ENCODE measurements around the gene TNFAIP2. TPM values are rescaled to one million over a fixed set of nuclear protein-coding genes. Genes with fewer than 3 reads are reported as not detected.

Gene TNFAIP2
- total and polyA plus RNA-seq, 9 of the 15 experiments (the other 6 are each of a cell fraction or from before 2014, with no cell fraction given) = 22.6 to 68.6 (median 44.6) TPM

DNA sequence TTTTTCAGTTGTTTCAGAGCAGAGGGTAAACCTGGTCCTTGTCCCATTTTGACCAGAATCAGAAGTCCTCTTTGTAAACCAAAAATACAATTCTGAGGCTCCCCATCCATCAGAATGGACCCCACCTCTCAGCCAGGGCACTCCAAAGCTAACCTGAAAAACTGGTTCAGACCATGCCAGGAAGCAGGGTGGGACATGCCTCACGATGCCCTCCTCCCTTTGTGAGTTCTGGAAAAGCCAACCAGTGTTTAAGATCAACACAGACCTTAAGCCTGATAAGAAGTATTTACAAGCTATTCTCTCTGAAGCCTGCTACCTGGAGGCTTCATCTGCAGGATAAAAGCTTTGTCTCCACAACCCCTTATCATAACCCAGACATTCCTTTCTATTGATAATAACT lies 35.4 kb downstream of the TNFAIP2 start:
- POLR2A ChIA-PET = interaction anchor here (1.1 kb wide), 1 partner anchor 20 kb away, joined by 4 read pairs; no protein-coding TSS in a partner anchor
- FAIRE-seq = no peak

DNA sequence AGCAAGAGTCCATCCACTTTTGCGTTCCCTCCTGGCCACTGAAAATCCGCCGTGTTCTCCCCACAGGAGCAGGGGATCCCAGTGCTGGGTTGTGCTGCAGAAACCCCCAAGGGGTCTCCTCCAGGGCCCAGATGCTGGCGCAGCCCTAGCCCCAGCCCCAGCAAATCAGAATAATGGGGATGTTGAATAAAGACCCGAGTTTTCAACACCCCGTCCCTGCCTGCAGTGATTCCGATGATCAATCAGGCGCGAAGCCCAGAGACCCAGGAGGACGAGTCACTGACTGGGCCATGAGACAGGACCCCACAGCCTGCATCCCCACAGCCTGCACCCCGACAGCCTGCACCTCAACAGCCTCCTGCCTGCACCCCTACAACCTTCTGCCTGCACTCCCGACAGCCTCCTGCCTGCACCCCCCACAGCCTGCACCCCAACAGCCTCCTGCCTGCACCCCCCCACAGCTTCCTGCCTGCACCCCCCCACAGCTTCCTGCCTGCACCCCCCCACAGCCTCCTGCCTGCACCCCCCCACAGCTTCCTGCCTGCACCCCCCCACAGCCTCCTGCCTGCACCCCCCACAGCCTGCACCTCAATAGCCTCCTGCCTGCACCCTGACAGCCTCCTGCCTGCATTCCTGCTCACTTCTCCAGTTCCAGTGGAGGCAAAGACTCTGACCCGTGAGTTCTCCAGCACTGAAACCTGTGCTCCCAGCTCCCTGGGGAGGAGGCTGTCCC lies 37.2 kb downstream of the TNFAIP2 start:
- H2AFZ ChIP-seq (ENCODE audit: low read depth, low read length) = no peak overlapping the region
- no peaks in the 10 kb centered on the region for H3K79me2 ChIP-seq (ENCODE audit: control insufficient read depth, insufficient read depth, low read length)
- peaks cover 8 to 55% of the 10 kb centered on the region in 2 experiments for H3K27me3 ChIP-seq (ENCODE audit: control insufficient read depth in 2 of 2, insufficient read depth in 2 of 2, low read length in 2 of 2)
- DNase-seq (ENCODE audit: extremely low read depth in 1 of 4, low spot score in 3 of 4) = no peak
- FAIRE-seq = no peak
- peaks cover 0 to 13% of the 10 kb centered on the region in 2 experiments; a peak in 2 of 5 replicates for H3K4me1 ChIP-seq (replicated peaks in 1 of 2; ENCODE audit: control insufficient read depth in 2 of 2, insufficient read depth in 2 of 2, low read length in 2 of 2)
- WGBS (ENCODE audit: insufficient coverage, low coverage, missing lambda C conversion rate) = 10% methylated on average over 8 of the region's 13 CpGs
- H3K9me3 ChIP-seq (replicated peaks; ENCODE audit: control insufficient read depth, insufficient read depth, low read depth, low read length) = no peaks in the 10 kb centered on the region
- H4K20me1 ChIP-seq (replicated peaks; ENCODE audit: control insufficient read depth, insufficient read depth, low read length) = no peaks in the 10 kb centered on the region
- in situ Hi-C loops (cut with MboI) (no loop called here), intact Hi-C loops (cut with micrococcal nuclease) (no loop called here)
- H3K4me3 ChIP-seq = no peak overlapping the region
- H3K9ac ChIP-seq (ENCODE audit: insufficient read depth in 1 of 2, low read depth in 2 of 2, low read length in 2 of 2) = no peak overlapping the region
- H3K27ac ChIP-seq (ENCODE audit: extremely low read depth, low read depth, low read length) = no peak overlapping the region
- no peak for ATAC-seq
- H3K9me1 ChIP-seq (ENCODE audit: control insufficient read depth, insufficient read depth, low read length) = no peaks in the 10 kb centered on the region
- BruUV-seq (replicated peaks) = no TSS peak
- TF ChIP-seq, protein P1, sequence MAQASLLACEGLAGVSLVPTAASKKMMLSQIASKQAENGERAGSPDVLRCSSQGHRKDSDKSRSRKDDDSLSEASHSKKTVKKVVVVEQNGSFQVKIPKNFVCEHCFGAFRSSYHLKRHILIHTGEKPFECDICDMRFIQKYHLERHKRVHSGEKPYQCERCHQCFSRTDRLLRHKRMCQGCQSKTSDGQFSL (CRISPR knock-in tag; IDR thresholded peaks at IDR 0.05) = 0 out of 2 replicates have a peak, but pooled peaks have one; percentile 57
- TF ChIP-seq, protein P1 (tag; IDR thresholded peaks at IDR 0.05) = peak in 1 of 2 experiments; percentile 38; a peak in 1 of 4 replicates
- no peak for TF ChIP-seq ARHGAP35 (IDR thresholded peaks at IDR 0.05; ENCODE audit: partially characterized antibody)
- POLR2A ChIA-PET = no interaction called here
- CTCF ChIA-PET (ENCODE audit: low intra/inter-chr PET ratio) = no interaction called here
- no peaks in the 10 kb centered on the region for H3K36me3 ChIP-seq (ENCODE audit: control insufficient read depth, insufficient read depth, low read length)
- H3K4me2 ChIP-seq (ENCODE audit: insufficient read depth, low read length) = no peak overlapping the region

More for the DNA sequence above, 35.4 kb downstream of the TNFAIP2 start:
- Histone ChIP-seq H3K4me3 (no peak overlapping the region), H3K4me1 (replicated peaks in 1 of 2; ENCODE audit: control insufficient read depth in 2 of 2, insufficient read depth in 2 of 2, low read length in 2 of 2) (peaks cover 0 to 15% of the 10 kb centered on the region in 2 experiments; a peak in 2 of 5 replicates), H2AFZ (ENCODE audit: low read depth, low read length) (no peak overlapping the region), H3K27ac (ENCODE audit: extremely low read depth, low read depth, low read length) (no peak overlapping the region), H3K9me1 (ENCODE audit: control insufficient read depth, insufficient read depth, low read length) (no peaks in the 10 kb centered on the region), H3K4me2 (ENCODE audit: insufficient read depth, low read length) (no peak overlapping the region), H3K9me3 (replicated peaks; ENCODE audit: control insufficient read depth, insufficient read depth, low read depth, low read length) (no peaks in the 10 kb centered on the region), H3K9ac (ENCODE audit: insufficient read depth in 1 of 2, low read depth in 2 of 2, low read length in 2 of 2) (no peak overlapping the region), H3K36me3 (ENCODE audit: control insufficient read depth, insufficient read depth, low read length) (no peaks in the 10 kb centered on the region), H4K20me1 (replicated peaks; ENCODE audit: control insufficient read depth, insufficient read depth, low read length) (no peaks in the 10 kb centered on the region), H3K79me2 (ENCODE audit: control insufficient read depth, insufficient read depth, low read length) (no peaks in the 10 kb centered on the region), H3K27me3 (ENCODE audit: control insufficient read depth in 2 of 2, insufficient read depth in 2 of 2, low read length in 2 of 2) (peaks cover 4 to 39% of the 10 kb centered on the region in 2 experiments; a peak in 4 of 5 replicates)
- WGBS (ENCODE audit: insufficient coverage, low coverage, missing lambda C conversion rate) = 0% methylated on average over 1 of the region's 1 CpG
- TF ChIP-seq ZNF239 (CRISPR knock-in tag; IDR thresholded peaks at IDR 0.05) (no peak), SMAD1 (IDR thresholded peaks at IDR 0.05; ENCODE audit: low read depth, low read length, partially characterized antibody) (no peak)
- DNase-seq (ENCODE audit: extremely low read depth in 1 of 4, low spot score in 3 of 4) (no peak), ATAC-seq (no peak)
- CTCF ChIA-PET (ENCODE audit: low intra/inter-chr PET ratio) = no interaction called here
- intact Hi-C loops (cut with micrococcal nuclease) = no loop called here
- in situ Hi-C loops (cut with MboI) = no loop called here
- no TSS peak for BruUV-seq (replicated peaks)

Measured in K562 (cell line).